K562 (cell line): ENCODE measurements around the gene PRKG1. TPM values are rescaled to one million over a fixed set of nuclear protein-coding genes. Genes with fewer than 3 reads are reported as not detected.

ENCODE experiments used
- ATAC-seq: fragments of 200-7000 bp; cut with Tn5 transposase; 3 replicates; pipeline ENCODE4 v1.9.1; 2020; ENCODE audit warnings: moderate library complexity
- BruUV-seq: library from RNA; stranded (reverse); fragments of 400-500 nt; replicated peaks from 2 replicates; lab custom pipeline; 2021; lab: Mats Ljungman, UMichigan
- CTCF ChIA-PET: fragments of 300-600 bp; formaldehyde crosslinking; extraction: SDS; loops from one replicate; lab custom pipeline; 2021; ENCODE audit warnings: low intra/inter-chr PET ratio; lab: Yijun Ruan, JAX
- POLR2A ChIA-PET: fragments of 300-600, 350-650 bp; sonication (Branson Sonifier 250); formaldehyde crosslinking; extraction: SDS; loops from one replicate; lab custom pipeline; 2021; ENCODE audit warnings: antibody characterized with exemption, inconsistent platforms; lab: Yijun Ruan, JAX
- DNase-seq, 4 experiments: peaks; one replicate each; pipeline versions ENCODE4 v3.0.0 to v3.0.0-alpha.2; 2011 to 2018; ENCODE audit warnings: low spot score in 3 of 4, mixed read lengths in 3 of 4; ENCODE audit errors: extremely low read depth in 1 of 4
- FAIRE-seq: peaks from 2 replicates; lab custom pipeline; 2011; peaks lifted over from hg19 to GRCh38; lab: Jason Lieb, UNC
- H2AFZ ChIP-seq: 2 replicates; pipeline ENCODE4 v1.6.0; 2011; ENCODE audit warnings: low read depth, low read length, control low read depth, inconsistent platforms
- H3K27ac ChIP-seq: fragments of 200-600 bp; 3 replicates; pipeline ENCODE4 v1.8.0; 2011; ENCODE audit warnings: low read depth, mild to moderate bottlenecking, control low read depth, inconsistent platforms, low read length, moderate library complexity, mixed read lengths; ENCODE audit errors: extremely low read depth
- H3K27me3 ChIP-seq, 2 experiments: fragments of 300-600 bp in 1 of 2; 2 replicates in 1 of 2; 3 replicates in 1 of 2; pipeline versions ENCODE4 v1.6.0 to v1.8.0; 2011; ENCODE audit warnings: inconsistent platforms in 2 of 2, low read length in 2 of 2, mild to moderate bottlenecking in 1 of 2, mixed read lengths in 1 of 2, moderate library complexity in 1 of 2; ENCODE audit not compliant: control insufficient read depth in 2 of 2, insufficient read depth in 2 of 2
- H3K36me3 ChIP-seq: fragments of 300-600 bp; 3 replicates; pipeline ENCODE4 v1.8.0; 2011; ENCODE audit warnings: mild to moderate bottlenecking, low read length, inconsistent platforms; ENCODE audit not compliant: control insufficient read depth, insufficient read depth
- H3K4me1 ChIP-seq, 2 experiments: fragments of 200-600 bp in 1 of 2; replicated peaks in 1 of 2; 2 replicates in 1 of 2; 3 replicates in 1 of 2; pipeline versions ENCODE4 v1.5.1 to v1.8.0; 2011; ENCODE audit warnings: inconsistent platforms in 2 of 2, low read length in 2 of 2, mild to moderate bottlenecking in 1 of 2, mixed read lengths in 1 of 2, moderate library complexity in 1 of 2; ENCODE audit not compliant: control insufficient read depth in 2 of 2, insufficient read depth in 2 of 2
- H3K4me2 ChIP-seq: 2 replicates; pipeline ENCODE4 v1.6.1; 2011; ENCODE audit warnings: low read length, control low read depth, inconsistent platforms, mixed read lengths; ENCODE audit not compliant: insufficient read depth
- H3K4me3 ChIP-seq: fragments of 200-600 bp; sonication (generic), shearing (Covaris generic); 2 replicates; pipeline ENCODE4 v1.5.1; 2016; ENCODE audit warnings: control low read depth, inconsistent platforms
- H3K79me2 ChIP-seq: fragments of 200-600 bp; 3 replicates; pipeline ENCODE4 v1.8.0; 2011; ENCODE audit warnings: low read length, inconsistent platforms; ENCODE audit not compliant: control insufficient read depth, insufficient read depth
- H3K9ac ChIP-seq, 2 experiments: 2 replicates each; pipeline versions ENCODE4 v1.6.0 to v1.6.1; 2011; ENCODE audit warnings: low read depth in 2 of 2, low read length in 2 of 2, control low read depth in 1 of 2, inconsistent platforms in 1 of 2, mild to moderate bottlenecking in 1 of 2, mixed read lengths in 1 of 2; ENCODE audit not compliant: insufficient read depth in 1 of 2
- H3K9me1 ChIP-seq: one replicate; pipeline ENCODE4 v1.6.0; 2011; ENCODE audit warnings: inconsistent platforms, mild to moderate bottlenecking, low read length, moderate library complexity; ENCODE audit not compliant: control insufficient read depth, insufficient read depth
- H3K9me3 ChIP-seq: replicated peaks from 2 replicates; pipeline ENCODE4 v1.5.1; 2011; ENCODE audit warnings: low read depth, low read length, inconsistent platforms; ENCODE audit not compliant: control insufficient read depth, insufficient read depth
- H4K20me1 ChIP-seq: replicated peaks from 2 replicates; pipeline ENCODE4 v1.6.1; 2011; ENCODE audit warnings: low read length, inconsistent platforms, mixed read lengths; ENCODE audit not compliant: control insufficient read depth, insufficient read depth
- ARID4B ChIP-seq: sonication (generic); formaldehyde crosslinking; IDR thresholded peaks from 2 replicates; pipeline ENCODE4 v1.8.0; 2022; ENCODE audit warnings: mild to moderate bottlenecking, missing genetic modification reagents
- CC2D1A ChIP-seq: fragments of 450-650 bp; IDR thresholded peaks from 2 replicates; pipeline ENCODE4 v1.6.1; 2017; ENCODE audit warnings: mild to moderate bottlenecking
- CUX1 ChIP-seq: fragments of 200-800 bp; sonication (Bioruptor generic); IDR thresholded peaks from 2 replicates; pipeline ENCODE4 v1.6.1; 2016; ENCODE audit warnings: missing genetic modification characterization, missing compliant biosample characterization
- MCM7 ChIP-seq, 2 experiments: fragments of 450-650 bp; IDR thresholded peaks; 2 replicates each; pipeline ENCODE4 v1.6.1; 2016 to 2018
- ZNF384 ChIP-seq: IDR thresholded peaks from 2 replicates; pipeline ENCODE4 v1.6.1; 2012; ENCODE audit warnings: low read depth, low read length, improper control_type of control experiment
- WGBS: fragments of 100-300 bp; shearing (Covaris generic); methylation state at CpG from one replicate; pipeline ENCODE4 v1.1.6; 2016; ENCODE audit warnings: low coverage, mixed read lengths; ENCODE audit not compliant: insufficient coverage; ENCODE audit errors: missing lambda C conversion rate; 5-methylcytosine and 5-hydroxymethylcytosine counted together
- in situ Hi-C: fragments of 300-500 bp; cut with MboI; formaldehyde crosslinking; loops from 4 replicates; pipeline ENCODE4 v1.15.0; 2018; ENCODE audit warnings: inconsistent platforms, mixed read lengths
- intact Hi-C: fragments of 100-400 bp; cut with micrococcal nuclease; formaldehyde crosslinking; loops from 2 replicates; pipeline ENCODE4 v1.14.2; 2022
- polyA plus RNA-seq, 8 experiments: library from polyadenylated mRNA; depleted of rRNA in 4 of 8; stranded (reverse) in 5 of 8; unstranded in 3 of 8; fragments of >200 nt; fragmentation: Nextera tagmentation in 2 of 8; fragmentation: Illumina TruSeq in 1 of 8; extraction: Ambion mirVana in 2 of 8; extraction: Trizol in 1 of 8; gene quantifications; 2 replicates each; pipeline versions ENCODE4 v1.2.1 to v1.2.3, GENCODE V29; 2011 to 2014; ENCODE audit warnings: inconsistent platforms in 1 of 8, missing spikeins in 1 of 8
- total RNA-seq, 7 experiments: library from RNA; depleted of rRNA in 6 of 7; stranded (reverse); fragments of >200 nt in 6 of 7; fragmentation: Illumina TruSeq in 2 of 7; extraction: Trizol in 2 of 7; gene quantifications; 2 replicates each; pipeline versions ENCODE4 v1.2.1 to v1.2.3, GENCODE V29; 2011 to 2021; ENCODE audit warnings: low replicate concordance in 1 of 7
- TF ChIP-seq, protein P1 (sequence below): fragments of 250-450 bp; sonication (Bioruptor Pico); IDR thresholded peaks from 2 replicates; pipeline ENCODE4 v1.5.0; 2021; ENCODE audit warnings: mild to moderate bottlenecking, borderline replicate concordance

PRKG1 gene
- total and polyA plus RNA-seq, 9 of the 15 experiments (the other 6 are each of a cell fraction or from before 2014, with no cell fraction given): 0.22 TPM; not detected in 8

GRCh38 chr10:51285601-51286000 lies 211.3 kb downstream of the PRKG1 start:
- no TSS peak for BruUV-seq
- TF ChIP-seq ARID4B (CRISPR knock-in tag): no peak
- TF ChIP-seq ZNF384: no peak
- TF ChIP-seq, protein P1, sequence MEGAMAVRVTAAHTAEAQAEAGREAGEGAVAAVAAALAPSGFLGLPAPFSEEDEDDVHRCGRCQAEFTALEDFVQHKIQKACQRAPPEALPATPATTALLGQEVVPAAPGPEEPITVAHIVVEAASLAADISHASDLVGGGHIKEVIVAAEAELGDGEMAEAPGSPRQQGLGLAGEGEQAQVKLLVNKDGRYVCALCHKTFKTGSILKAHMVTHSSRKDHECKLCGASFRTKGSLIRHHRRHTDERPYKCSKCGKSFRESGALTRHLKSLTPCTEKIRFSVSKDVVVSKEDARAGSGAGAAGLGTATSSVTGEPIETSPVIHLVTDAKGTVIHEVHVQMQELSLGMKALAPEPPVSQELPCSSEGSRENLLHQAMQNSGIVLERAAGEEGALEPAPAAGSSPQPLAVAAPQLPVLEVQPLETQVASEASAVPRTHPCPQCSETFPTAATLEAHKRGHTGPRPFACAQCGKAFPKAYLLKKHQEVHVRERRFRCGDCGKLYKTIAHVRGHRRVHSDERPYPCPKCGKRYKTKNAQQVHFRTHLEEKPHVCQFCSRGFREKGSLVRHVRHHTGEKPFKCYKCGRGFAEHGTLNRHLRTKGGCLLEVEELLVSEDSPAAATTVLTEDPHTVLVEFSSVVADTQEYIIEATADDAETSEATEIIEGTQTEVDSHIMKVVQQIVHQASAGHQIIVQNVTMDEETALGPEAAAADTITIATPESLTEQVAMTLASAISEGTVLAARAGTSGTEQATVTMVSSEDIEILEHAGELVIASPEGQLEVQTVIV (CRISPR knock-in tag): no peak
- no peak for TF ChIP-seq MCM7 (IDR thresholded peaks at IDR 0.05)
- no peak for TF ChIP-seq CC2D1A
- no peak for TF ChIP-seq CUX1

More at GRCh38 chr10:51285601-51286000, 211.3 kb downstream of the PRKG1 start:
- no peak overlapping the region for H3K4me2 ChIP-seq
- H4K20me1 ChIP-seq: no peaks in the 10 kb centered on the region
- no peaks in the 10 kb centered on the region for H3K4me1 ChIP-seq
- ATAC-seq (no peak), FAIRE-seq (no peak), DNase-seq (no peak)
- in situ Hi-C loops: no loop called here
- no peaks in the 10 kb centered on the region for H3K9me3 ChIP-seq
- no peak overlapping the region for H3K9ac ChIP-seq
- H3K4me3 ChIP-seq: no peak overlapping the region
- H3K27me3 ChIP-seq: no peaks in the 10 kb centered on the region
- H3K27ac ChIP-seq: no peak overlapping the region
- no peak overlapping the region for H2AFZ ChIP-seq
- POLR2A ChIA-PET: no interaction called here
- H3K36me3 ChIP-seq: no peaks in the 10 kb centered on the region
- CTCF ChIA-PET: no interaction called here
- intact Hi-C loops: no loop called here
- H3K79me2 ChIP-seq: no peaks in the 10 kb centered on the region
- no peaks in the 10 kb centered on the region for H3K9me1 ChIP-seq
- 0% methylated on average over 3 of the region's 3 CpGs for WGBS
